Stimulated activated CD4-positive, alpha-beta T cell treated with anti-CD3 and anti-CD28 coated beads, Interleukin-1b, Interleukin-23, amount 100 ng/mL, for 48 hours (primary cell): Measurements from ENCODE around the gene UXT.
"Not testable (repeated sequence)": the region's sequence is repeated elsewhere in the genome, so short reads cannot be mapped to it uniquely, and the experiment has no call there.

Experiments
- DNase-seq: peaks from one replicate; pipeline ENCODE4 v3.0.0-alpha.2; 2020

UXT gene

DNA sequence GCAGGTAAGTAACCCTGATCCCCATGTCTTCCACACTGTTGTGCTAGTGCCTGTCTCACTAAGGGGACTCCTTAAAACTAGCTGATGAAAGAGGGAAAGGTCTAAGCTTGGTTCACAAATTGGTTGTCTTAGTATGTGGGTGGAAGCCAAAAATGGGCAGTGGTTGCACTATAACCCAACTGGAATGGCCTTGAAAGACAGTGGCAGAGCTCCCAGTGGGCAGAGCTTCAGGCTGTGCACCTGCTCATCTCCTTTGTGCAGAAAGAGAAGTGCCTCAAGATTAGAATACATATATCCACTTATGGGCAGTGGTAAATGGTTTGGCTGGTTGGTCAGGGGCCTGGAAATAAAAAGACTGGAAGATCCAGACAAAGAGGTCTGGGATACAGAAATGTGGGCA is 46.6 kb downstream of the UXT start:
- no peak for DNase-seq

DNA sequence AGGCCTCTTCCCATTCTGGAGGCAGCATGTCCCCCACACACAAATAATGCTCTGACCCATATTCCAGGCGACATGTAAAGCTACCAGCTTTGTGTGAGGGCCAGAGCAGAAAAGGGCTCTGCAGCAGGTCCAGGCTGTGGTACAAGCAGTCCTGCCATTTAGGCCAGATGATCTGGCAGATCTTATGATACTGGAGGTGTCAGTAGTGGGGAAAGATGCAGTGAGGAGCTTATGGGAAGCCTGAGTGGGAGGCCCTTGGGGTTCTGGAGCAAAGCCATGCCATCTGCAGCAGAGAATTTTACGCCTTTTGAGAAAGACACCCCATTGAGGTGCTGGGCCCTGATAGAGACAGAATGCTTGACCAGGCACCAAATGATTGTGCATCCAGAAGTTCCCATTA is 47.1 kb downstream of the UXT start:
- no peak for DNase-seq

DNA sequence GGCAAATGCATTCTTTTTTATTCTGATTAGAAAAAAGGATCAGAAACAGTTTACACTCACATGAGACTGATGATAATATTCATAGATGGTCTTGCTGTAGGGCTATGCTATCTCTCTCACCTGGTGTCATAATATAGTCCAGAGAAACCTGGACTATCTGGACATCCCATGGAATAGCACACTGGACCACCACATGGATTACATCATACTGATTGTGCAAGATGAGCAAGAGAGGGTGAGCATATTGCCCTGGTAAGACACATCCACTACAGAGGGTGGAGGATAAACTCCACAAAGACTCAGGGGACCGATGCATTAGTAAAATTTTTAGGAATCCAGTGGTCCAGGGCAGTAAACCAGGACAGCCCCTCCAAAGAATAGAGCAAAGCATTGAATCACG is 47.5 kb downstream of the UXT start:
- DNase-seq = no peak

DNA sequence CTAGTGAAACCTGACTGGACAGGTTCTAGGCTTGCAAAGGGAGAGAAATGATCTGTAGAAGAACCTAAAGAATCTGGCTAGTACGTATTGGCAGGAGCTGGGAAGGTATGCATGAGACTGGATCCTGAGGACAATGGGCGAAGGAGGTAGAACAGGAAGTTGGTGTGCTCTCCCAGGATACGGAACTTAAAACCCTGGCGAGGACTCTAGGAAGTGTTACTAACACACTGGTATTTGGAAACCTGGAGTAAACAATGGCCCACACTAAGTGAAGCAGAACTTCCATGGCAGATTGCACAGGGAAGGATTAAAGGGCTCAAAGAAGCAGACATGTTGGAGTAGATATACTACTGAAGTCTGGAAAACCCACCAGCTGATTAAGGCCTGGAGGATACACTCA is 48.5 kb downstream of the UXT start:
- DNase-seq = no peak

DNA sequence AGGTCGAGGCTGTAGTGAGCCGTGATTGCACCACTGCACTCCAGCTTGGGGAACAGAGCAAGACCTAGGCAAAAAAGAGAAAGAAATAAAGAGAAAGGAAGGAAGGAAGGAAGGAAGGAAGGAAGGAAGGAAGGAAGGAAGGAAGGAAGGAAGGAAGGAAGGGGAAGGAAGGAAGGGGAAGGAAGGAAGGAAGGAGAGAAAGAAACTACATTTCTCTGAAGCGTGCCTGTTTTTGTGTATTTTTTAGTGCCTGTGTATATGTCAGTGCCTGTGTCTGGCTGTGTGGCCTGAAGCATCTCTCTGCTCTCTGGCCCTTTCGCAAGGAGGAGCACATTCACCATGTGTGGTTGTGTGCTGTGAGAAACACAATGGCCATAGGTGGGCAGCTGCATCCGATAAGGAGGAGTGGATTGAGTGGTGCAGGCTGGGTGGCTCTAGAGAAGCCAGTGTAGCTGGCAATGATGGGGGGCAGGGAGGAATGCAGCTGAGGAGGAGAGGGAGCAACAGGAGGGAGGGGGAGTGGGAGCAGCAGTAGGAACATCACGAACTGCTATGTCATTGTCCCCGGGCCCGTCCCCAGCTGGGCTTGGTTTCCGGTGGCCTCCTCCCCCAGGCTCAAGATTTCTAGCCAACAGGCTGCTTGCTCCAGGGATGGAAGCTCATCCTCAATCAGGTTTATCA is 50.7 kb downstream of the UXT start:
- DNase-seq = no peak

DNA sequence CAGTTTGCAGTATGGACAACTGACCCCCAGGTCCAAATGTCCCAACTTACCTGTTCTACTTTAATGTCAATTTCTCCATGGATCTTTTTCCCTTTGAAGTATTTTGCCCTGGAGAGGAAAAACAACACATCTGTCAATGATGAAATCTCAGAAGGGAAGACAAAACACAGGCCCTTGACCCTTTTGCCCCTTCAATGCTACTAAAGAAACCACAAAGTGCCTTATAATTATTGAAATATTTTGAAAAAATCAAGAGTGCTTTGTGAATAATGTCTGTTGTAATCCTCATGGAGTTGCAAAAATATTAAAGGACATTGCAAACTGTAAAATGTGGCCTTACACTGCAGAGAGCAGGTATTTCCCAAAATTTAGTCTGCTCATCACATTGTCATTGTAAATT is 51.9 kb downstream of the UXT start:
- no peak for DNase-seq

DNA sequence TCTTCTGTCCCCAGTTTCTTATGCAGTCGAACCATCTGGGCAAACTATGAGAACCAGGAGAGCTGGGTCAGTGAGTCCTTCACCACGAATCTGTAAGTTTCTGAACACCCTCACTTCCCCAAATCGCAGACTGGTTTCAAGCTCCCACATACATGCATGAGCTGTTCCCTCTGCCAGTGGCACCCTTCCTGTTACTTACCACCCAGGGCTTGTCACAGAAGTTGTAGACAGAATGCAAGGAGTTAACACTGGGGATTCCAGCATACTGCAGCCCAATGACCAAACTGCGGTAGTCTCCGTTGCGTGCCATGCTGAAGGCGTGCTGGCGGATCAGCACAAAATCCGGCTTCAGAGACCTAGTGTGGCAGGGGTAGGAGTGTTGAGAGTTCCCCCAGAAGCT is 54.0 kb downstream of the UXT start:
- no peak for DNase-seq

DNA sequence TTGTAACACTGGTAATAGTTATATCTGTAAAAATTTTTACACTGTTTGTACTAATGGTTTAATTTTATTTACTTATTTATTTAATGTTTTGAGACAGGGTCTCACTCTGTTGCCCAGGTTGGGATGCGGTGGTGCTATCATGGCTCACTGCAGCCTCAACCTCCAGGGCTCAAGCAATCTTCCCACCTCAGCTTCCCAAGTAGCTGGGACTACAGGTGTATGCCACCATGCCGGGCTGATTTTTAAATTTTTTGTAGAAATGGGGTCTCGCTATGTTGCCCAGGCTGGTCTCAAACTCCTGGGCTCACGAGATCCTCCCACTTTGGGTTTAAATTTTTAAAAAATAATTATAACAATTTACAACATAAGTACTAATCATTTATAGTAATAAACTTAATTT is 55.9 kb downstream of the UXT start:
- DNase-seq = not testable (repeated sequence)
